ENCODE data around the gene CLIP1.
"Not testable (repeated sequence)": the region's sequence is repeated elsewhere in the genome, so short reads cannot be mapped to it uniquely, and the experiment has no call there.

The CLIP1 gene

GRCh38 chr12:122395319-122395718 lies 27.1 kb downstream of the CLIP1 start:
- Histone ChIP-seq H3K9me3 (ENCODE audit: control insufficient read depth in 2 of 2, low read length in 2 of 2) (no peaks in the 10 kb centered on the region), H3K27me3 (ENCODE audit: control insufficient read depth in 1 of 2, insufficient read depth in 2 of 2, low read length in 2 of 2) (no peaks in the 10 kb centered on the region), H3K36me3 (ENCODE audit: control insufficient read depth in 2 of 2, insufficient read depth in 2 of 2, low read length in 2 of 2) (peaks cover 0 to 2% of the 10 kb centered on the region in 2 donors), H3K4me1 (ENCODE audit: control insufficient read depth, insufficient read depth, low read length) (peaks cover 17% of the 10 kb centered on the region), H3K9ac (ENCODE audit: low read length in 2 of 2) (peak overlapping the region in 1 of 2 donors; percentile 16), H3K27ac (ENCODE audit: low read length) (peak overlapping the region; percentile 37), H3K4me3 (ENCODE audit: low read length in 2 of 2) (no peak overlapping the region)

- no peaks in the 10 kb centered on the region for H3K27me3 ChIP-seq (ENCODE audit: control insufficient read depth in 1 of 2, insufficient read depth in 2 of 2, low read length in 2 of 2)
- no peak overlapping the region for H3K4me3 ChIP-seq (ENCODE audit: low read length in 2 of 2)
- peaks cover 0 to 2% of the 10 kb centered on the region in 2 donors for H3K36me3 ChIP-seq (ENCODE audit: control insufficient read depth in 2 of 2, insufficient read depth in 2 of 2, low read length in 2 of 2)
- peak overlapping the region; percentile 37 for H3K27ac ChIP-seq (ENCODE audit: low read length)
- H3K9me3 ChIP-seq (ENCODE audit: control insufficient read depth in 2 of 2, low read length in 2 of 2) = no peaks in the 10 kb centered on the region
- peak overlapping the region in 1 of 2 donors; percentile 16 for H3K9ac ChIP-seq (ENCODE audit: low read length in 2 of 2)
- peaks cover 13% of the 10 kb centered on the region for H3K4me1 ChIP-seq (ENCODE audit: control insufficient read depth, insufficient read depth, low read length)
Measured at GRCh38 chr12:122394626-122395194, 27.8 kb downstream of the CLIP1 start.

- Histone ChIP-seq H3K27ac (ENCODE audit: low read length) (no peak overlapping the region), H3K4me1 (ENCODE audit: control insufficient read depth, insufficient read depth, low read length) (peaks cover 6% of the 10 kb centered on the region), H3K4me3 (ENCODE audit: low read length in 2 of 2) (no peak overlapping the region), H3K27me3 (ENCODE audit: control insufficient read depth in 1 of 2, insufficient read depth in 2 of 2, low read length in 2 of 2) (no peaks in the 10 kb centered on the region), H3K9me3 (ENCODE audit: control insufficient read depth in 2 of 2, low read length in 2 of 2) (no peaks in the 10 kb centered on the region), H3K9ac (ENCODE audit: low read length in 2 of 2) (no peak overlapping the region), H3K36me3 (ENCODE audit: control insufficient read depth in 2 of 2, insufficient read depth in 2 of 2, low read length in 2 of 2) (peaks cover 0 to 2% of the 10 kb centered on the region in 2 donors)
Measured at GRCh38 chr12:122393817-122394216, 28.7 kb downstream of the CLIP1 start.

GRCh38 chr12:122392411-122392810 lies 30.1 kb downstream of the CLIP1 start:
- Histone ChIP-seq H3K27me3 (ENCODE audit: control insufficient read depth in 1 of 2, insufficient read depth in 2 of 2, low read length in 2 of 2) (no peaks in the 10 kb centered on the region), H3K4me1 (ENCODE audit: control insufficient read depth, insufficient read depth, low read length) (peaks cover 6% of the 10 kb centered on the region), H3K36me3 (ENCODE audit: control insufficient read depth in 2 of 2, insufficient read depth in 2 of 2, low read length in 2 of 2) (peaks cover 0 to 2% of the 10 kb centered on the region in 2 donors), H3K27ac (ENCODE audit: low read length) (no peak overlapping the region), H3K9me3 (ENCODE audit: control insufficient read depth in 2 of 2, low read length in 2 of 2) (no peaks in the 10 kb centered on the region), H3K4me3 (ENCODE audit: low read length in 2 of 2) (no peak overlapping the region), H3K9ac (ENCODE audit: low read length in 2 of 2) (no peak overlapping the region)

- H3K27ac ChIP-seq (ENCODE audit: low read length) = no peak overlapping the region
- no peaks in the 10 kb centered on the region for H3K9me3 ChIP-seq (ENCODE audit: control insufficient read depth in 2 of 2, low read length in 2 of 2)
- H3K4me3 ChIP-seq (ENCODE audit: low read length in 2 of 2) = no peak overlapping the region
- no peak overlapping the region for H3K9ac ChIP-seq (ENCODE audit: low read length in 2 of 2)
- H3K36me3 ChIP-seq (ENCODE audit: control insufficient read depth in 2 of 2, insufficient read depth in 2 of 2, low read length in 2 of 2) = no peaks in the 10 kb centered on the region
- no peaks in the 10 kb centered on the region for H3K27me3 ChIP-seq (ENCODE audit: control insufficient read depth in 1 of 2, insufficient read depth in 2 of 2, low read length in 2 of 2)
- H3K4me1 ChIP-seq (ENCODE audit: control insufficient read depth, insufficient read depth, low read length) = peaks cover 11% of the 10 kb centered on the region
Measured at GRCh38 chr12:122389677-122390076, 32.8 kb downstream of the CLIP1 start.

- no peaks in the 10 kb centered on the region for H3K27me3 ChIP-seq (ENCODE audit: control insufficient read depth in 1 of 2, insufficient read depth in 2 of 2, low read length in 2 of 2)
- H3K9ac ChIP-seq (ENCODE audit: low read length in 2 of 2) = no peak overlapping the region
- no peaks in the 10 kb centered on the region for H3K36me3 ChIP-seq (ENCODE audit: control insufficient read depth in 2 of 2, insufficient read depth in 2 of 2, low read length in 2 of 2)
- H3K4me3 ChIP-seq (ENCODE audit: low read length in 2 of 2) = no peak overlapping the region
- H3K9me3 ChIP-seq (ENCODE audit: control insufficient read depth in 2 of 2, low read length in 2 of 2) = no peaks in the 10 kb centered on the region
- peaks cover 12% of the 10 kb centered on the region for H3K4me1 ChIP-seq (ENCODE audit: control insufficient read depth, insufficient read depth, low read length)
- H3K27ac ChIP-seq (ENCODE audit: low read length) = no peak overlapping the region
Measured at GRCh38 chr12:122387887-122388286, 34.6 kb downstream of the CLIP1 start.

GRCh38 chr12:122385171-122386016 lies 37.1 kb downstream of the CLIP1 start:
- H3K9me3 ChIP-seq (ENCODE audit: control insufficient read depth in 2 of 2, low read length in 2 of 2) = no peaks in the 10 kb centered on the region
- no peaks in the 10 kb centered on the region for H3K27me3 ChIP-seq (ENCODE audit: control insufficient read depth in 1 of 2, insufficient read depth in 2 of 2, low read length in 2 of 2)
- peaks cover 0 to 2% of the 10 kb centered on the region in 2 donors for H3K36me3 ChIP-seq (ENCODE audit: control insufficient read depth in 2 of 2, insufficient read depth in 2 of 2, low read length in 2 of 2)
- H3K27ac ChIP-seq (ENCODE audit: low read length) = no peak overlapping the region
- no peak overlapping the region for H3K4me3 ChIP-seq (ENCODE audit: low read length in 2 of 2)
- H3K9ac ChIP-seq (ENCODE audit: low read length in 2 of 2) = no peak overlapping the region
- peaks cover 16% of the 10 kb centered on the region for H3K4me1 ChIP-seq (ENCODE audit: control insufficient read depth, insufficient read depth, low read length)

GRCh38 chr12:122382919-122383350 lies 39.5 kb downstream of the CLIP1 start:
- peaks cover 16% of the 10 kb centered on the region for H3K4me1 ChIP-seq (ENCODE audit: control insufficient read depth, insufficient read depth, low read length)
- H3K27ac ChIP-seq (ENCODE audit: low read length) = peak overlapping the region; percentile 88
- peak overlapping the region; percentile 43 to 62 for H3K9ac ChIP-seq (ENCODE audit: low read length in 2 of 2)
- peaks cover 4% of the 10 kb centered on the region in 2 donors for H3K36me3 ChIP-seq (ENCODE audit: control insufficient read depth in 2 of 2, insufficient read depth in 2 of 2, low read length in 2 of 2)
- no peaks in the 10 kb centered on the region for H3K9me3 ChIP-seq (ENCODE audit: control insufficient read depth in 2 of 2, low read length in 2 of 2)
- peak overlapping the region; percentile 38 to 60 for H3K4me3 ChIP-seq (ENCODE audit: low read length in 2 of 2)
- no peaks in the 10 kb centered on the region for H3K27me3 ChIP-seq (ENCODE audit: control insufficient read depth in 1 of 2, insufficient read depth in 2 of 2, low read length in 2 of 2)

GRCh38 chr12:122381021-122381420 lies 41.4 kb downstream of the CLIP1 start:
- Histone ChIP-seq H3K27ac (ENCODE audit: low read length) (peak overlapping the region; percentile 88), H3K4me3 (ENCODE audit: low read length in 2 of 2) (no peak overlapping the region), H3K36me3 (ENCODE audit: control insufficient read depth in 2 of 2, insufficient read depth in 2 of 2, low read length in 2 of 2) (peaks cover 10 to 13% of the 10 kb centered on the region in 2 donors), H3K4me1 (ENCODE audit: control insufficient read depth, insufficient read depth, low read length) (peaks cover 11% of the 10 kb centered on the region), H3K27me3 (ENCODE audit: control insufficient read depth in 1 of 2, insufficient read depth in 2 of 2, low read length in 2 of 2) (no peaks in the 10 kb centered on the region), H3K9ac (ENCODE audit: low read length in 2 of 2) (no peak overlapping the region), H3K9me3 (ENCODE audit: control insufficient read depth in 2 of 2, low read length in 2 of 2) (no peaks in the 10 kb centered on the region)

- H3K9ac ChIP-seq (ENCODE audit: low read length in 2 of 2); H3K27me3 ChIP-seq (ENCODE audit: control insufficient read depth in 1 of 2, insufficient read depth in 2 of 2, low read length in 2 of 2); H3K9me3 ChIP-seq (ENCODE audit: control insufficient read depth in 2 of 2, low read length in 2 of 2); H3K27ac ChIP-seq (ENCODE audit: low read length); H3K4me1 ChIP-seq (ENCODE audit: control insufficient read depth, insufficient read depth, low read length); H3K4me3 ChIP-seq (ENCODE audit: low read length in 2 of 2): not testable (repeated sequence)
- H3K36me3 ChIP-seq (ENCODE audit: control insufficient read depth in 2 of 2, insufficient read depth in 2 of 2, low read length in 2 of 2) = peaks cover 10 to 17% of the 10 kb centered on the region in 2 donors
Measured at GRCh38 chr12:122376751-122377150, 45.7 kb downstream of the CLIP1 start.

GRCh38 chr12:122374707-122375106 lies 47.8 kb downstream of the CLIP1 start:
- Histone ChIP-seq H3K27me3 (ENCODE audit: control insufficient read depth in 1 of 2, insufficient read depth in 2 of 2, low read length in 2 of 2) (no peaks in the 10 kb centered on the region), H3K36me3 (ENCODE audit: control insufficient read depth in 2 of 2, insufficient read depth in 2 of 2, low read length in 2 of 2) (peaks cover 13 to 17% of the 10 kb centered on the region in 2 donors), H3K9me3 (ENCODE audit: control insufficient read depth in 2 of 2, low read length in 2 of 2) (no peaks in the 10 kb centered on the region), H3K9ac (ENCODE audit: low read length in 2 of 2) (peak overlapping the region in 1 of 2 donors; percentile 51), H3K4me3 (ENCODE audit: low read length in 2 of 2) (no peak overlapping the region), H3K27ac (ENCODE audit: low read length) (peak overlapping the region; percentile 66), H3K4me1 (ENCODE audit: control insufficient read depth, insufficient read depth, low read length) (peaks cover 3% of the 10 kb centered on the region)
